Activated effector memory CD4-positive, alpha-beta T cell treated with Interleukin-2 at 50 U/mL for 16 hours (primary cell): ENCODE results near the gene SYTL2.

ENCODE experiments used
- DNase-seq: peaks from one replicate; pipeline ENCODE4 v3.0.0-alpha.2; 2020

The SYTL2 gene

GRCh38 chr11:85827748-85828639 is 17.1 kb upstream of the SYTL2 start:
- no peak for DNase-seq

GRCh38 chr11:85826116-85826855 is 15.3 kb upstream of the SYTL2 start:
- no peak for DNase-seq

- no peak for DNase-seq
These were observed 14.7 kb upstream of the SYTL2 start for GRCh38 chr11:85825616-85826015.

GRCh38 chr11:85823816-85824215 is 12.9 kb upstream of the SYTL2 start:
- DNase-seq = peak; percentile 57

GRCh38 chr11:85822814-85823213 is 11.9 kb upstream of the SYTL2 start:
- no peak for DNase-seq

- DNase-seq = no peak
These were observed 10.7 kb upstream of the SYTL2 start for GRCh38 chr11:85821636-85822035.

- DNase-seq = no peak
These were observed 8.5 kb upstream of the SYTL2 start for GRCh38 chr11:85819441-85819840.

GRCh38 chr11:85815186-85815931 is 4.4 kb upstream of the SYTL2 start:
- DNase-seq = no peak

GRCh38 chr11:85813721-85814120 is 2.8 kb upstream of the SYTL2 start:
- no peak for DNase-seq

GRCh38 chr11:85811624-85812023 is 683 bp upstream of the SYTL2 start:
- no peak for DNase-seq

GRCh38 chr11:85810521-85810870 is 445 bp downstream of the SYTL2 start:
- no peak for DNase-seq

GRCh38 chr11:85809863-85810262 is 1.1 kb downstream of the SYTL2 start:
- DNase-seq = no peak

GRCh38 chr11:85809191-85809590 is 1.8 kb downstream of the SYTL2 start:
- DNase-seq = no peak

- DNase-seq = no peak
These were observed 4.1 kb downstream of the SYTL2 start for GRCh38 chr11:85806876-85807275.

GRCh38 chr11:85806016-85806415 is 4.9 kb downstream of the SYTL2 start:
- DNase-seq = no peak

- DNase-seq = no peak
These were observed 5.6 kb downstream of the SYTL2 start for GRCh38 chr11:85805387-85805786.

- no peak for DNase-seq
These were observed 7.0 kb downstream of the SYTL2 start for GRCh38 chr11:85803920-85804319.

GRCh38 chr11:85803303-85803702 is 7.6 kb downstream of the SYTL2 start:
- DNase-seq = no peak

- no peak for DNase-seq
These were observed 9.4 kb downstream of the SYTL2 start for GRCh38 chr11:85801527-85801926.

GRCh38 chr11:85800595-85801342 is 10.2 kb downstream of the SYTL2 start:
- DNase-seq = no peak

- DNase-seq = no peak
These were observed 11.8 kb downstream of the SYTL2 start for GRCh38 chr11:85799142-85799541.

- no peak for DNase-seq
These were observed 12.6 kb downstream of the SYTL2 start for GRCh38 chr11:85798361-85798760.
